Fibroblast of lung (primary cell): ENCODE results near the gene HEATR9. TPM values are rescaled to one million over a fixed set of nuclear protein-coding genes. Genes with fewer than 3 reads are reported as not detected.
A peak's percentile ranks its signal among the peaks of the same experiment; 100 is the strongest.

Experiments
- DNase-seq, 2 donors: peaks; one replicate each; pipeline versions ENCODE4 v3.0.0 to v3.0.0-alpha.2; 2010; ENCODE audit warnings: low read depth in 2 of 2
- H2AFZ ChIP-seq: 2 replicates; pipeline ENCODE4 v1.5.1; 2012; ENCODE audit warnings: low read length, control low read depth, inconsistent platforms
- H3K27ac ChIP-seq: 2 replicates; pipeline ENCODE4 v1.5.1; 2011; ENCODE audit warnings: low read length, control low read depth; ENCODE audit not compliant: insufficient read depth
- H3K27me3 ChIP-seq: 2 replicates; pipeline ENCODE4 v1.5.1; 2011; ENCODE audit warnings: mild to moderate bottlenecking, low read length; ENCODE audit not compliant: control insufficient read depth, insufficient read depth
- H3K36me3 ChIP-seq: 2 replicates; pipeline ENCODE4 v1.5.1; 2011; ENCODE audit warnings: low read length; ENCODE audit not compliant: control insufficient read depth, insufficient read depth
- H3K4me1 ChIP-seq: 2 replicates; pipeline ENCODE4 v1.5.1; 2011; ENCODE audit warnings: low read length; ENCODE audit not compliant: control insufficient read depth, insufficient read depth; ENCODE audit errors: extremely low read depth
- H3K4me2 ChIP-seq: 2 replicates; pipeline ENCODE4 v1.5.1; 2011; ENCODE audit warnings: low read length, control low read depth; ENCODE audit not compliant: insufficient read depth; ENCODE audit errors: extremely low read depth
- H3K4me3 ChIP-seq, 4 experiments: fragments of 200-600 bp in 1 of 4; sonication (generic) in 1 of 4; replicated peaks in 1 of 4; 2 replicates each; pipeline ENCODE4 v1.5.1; 2011 to 2016; ENCODE audit warnings: low read length in 4 of 4, low read depth in 3 of 4, mild to moderate bottlenecking in 3 of 4, control low read depth in 2 of 4, inconsistent platforms in 1 of 4, mixed read lengths in 1 of 4; ENCODE audit not compliant: insufficient read depth in 1 of 4; ENCODE audit errors: control extremely low read depth in 1 of 4
- H3K79me2 ChIP-seq: 2 replicates; pipeline ENCODE4 v1.5.1; 2012; ENCODE audit warnings: mild to moderate bottlenecking, low read length, inconsistent platforms; ENCODE audit not compliant: control insufficient read depth, insufficient read depth
- H3K9ac ChIP-seq: 2 replicates; pipeline ENCODE4 v1.5.1; 2011; ENCODE audit warnings: mild to moderate bottlenecking, low read length, control low read depth; ENCODE audit not compliant: insufficient read depth
- H3K9me3 ChIP-seq: 2 replicates; pipeline ENCODE4 v1.5.1; 2012; ENCODE audit warnings: low read depth, low read length; ENCODE audit not compliant: control insufficient read depth, insufficient read depth
- H4K20me1 ChIP-seq: 2 replicates; pipeline ENCODE4 v1.5.1; 2011; ENCODE audit warnings: low read length; ENCODE audit not compliant: control insufficient read depth, insufficient read depth; ENCODE audit errors: extremely low read depth
- EZH2 ChIP-seq: IDR thresholded peaks from 2 replicates; pipeline ENCODE4 v1.5.1; 2012; ENCODE audit warnings: low read length, control low read depth, mild to moderate bottlenecking; ENCODE audit errors: missing control alignments
- polyA plus RNA-seq, 2 donors: library from polyadenylated mRNA; depleted of rRNA in 1 of 2; stranded (reverse) in 1 of 2; unstranded in 1 of 2; fragments of >200 nt; gene quantifications; 2 replicates each; pipeline ENCODE4 v1.2.1, GENCODE V29; 2011 to 2012; ENCODE audit warnings: missing spikeins in 1 of 2
- total RNA-seq: library from RNA; depleted of rRNA; stranded (reverse); fragments of >200 nt; gene quantifications from 2 replicates; pipeline ENCODE4 v1.2.1, GENCODE V29; 2014
- TF ChIP-seq, protein P1 (sequence below), 2 donors: IDR thresholded peaks in 1 of 2; conservative IDR thresholded peaks in 1 of 2; 1 replicate in 1 of 2; 2 replicates in 1 of 2; pipeline ENCODE4 v1.5.1; 2011 to 2012; ENCODE audit warnings: low read length in 2 of 2, control low read depth in 1 of 2, inconsistent platforms in 1 of 2, low read depth in 1 of 2, mild to moderate bottlenecking in 1 of 2

Gene HEATR9
- total and polyA plus RNA-seq, 2 donors (not counting 1 experiment from before 2014, with no cell fraction given): not detected

DNA sequence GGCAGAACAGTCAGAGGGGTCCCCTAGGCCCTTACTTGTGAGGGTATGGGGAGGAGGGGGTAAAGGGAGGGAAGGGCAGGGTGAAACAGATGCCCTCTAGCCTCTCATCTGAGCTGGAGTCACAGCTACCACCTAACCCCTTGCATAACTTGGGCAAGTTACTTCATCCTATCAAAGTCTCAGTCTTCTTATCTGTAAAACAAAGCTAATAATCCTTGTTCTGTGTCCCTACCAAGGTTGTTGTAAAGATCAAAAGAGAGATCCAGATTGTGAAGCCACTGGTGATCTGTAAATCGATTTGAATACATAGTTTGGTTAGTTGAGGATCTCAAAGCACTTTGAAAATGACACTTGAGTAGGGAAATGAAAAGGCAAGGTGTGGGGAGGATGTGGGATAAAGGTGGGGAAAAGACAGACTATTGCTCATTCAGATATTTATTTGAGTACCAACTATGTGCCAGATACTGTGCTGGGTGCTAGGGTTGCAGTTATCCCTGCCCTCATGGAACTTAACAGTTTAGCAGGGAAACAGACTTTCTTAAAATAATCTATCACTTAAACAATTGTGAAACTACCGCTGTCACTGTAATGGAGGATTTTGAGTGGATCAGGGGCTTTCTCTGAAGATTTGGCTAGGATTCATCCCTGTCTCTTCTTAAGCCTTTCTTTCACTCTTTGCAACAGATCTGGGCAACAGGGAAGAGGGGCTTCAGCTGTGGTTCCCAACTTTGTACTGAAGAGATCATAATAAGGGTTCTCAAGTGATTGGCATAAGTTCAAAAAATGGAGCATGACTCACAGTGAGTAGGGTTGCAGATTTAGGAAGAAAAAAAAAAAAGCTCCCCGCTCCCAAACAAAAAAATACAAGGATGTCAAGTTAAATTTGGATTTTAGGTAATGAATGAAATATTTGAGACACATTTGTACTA lies 3.0 kb downstream of the HEATR9 start:
- Histone ChIP-seq H3K27ac (no peak overlapping the region), H3K9ac (no peak overlapping the region), H3K4me1 (peaks cover 7% of the 10 kb centered on the region), H4K20me1 (no peaks in the 10 kb centered on the region), H3K4me2 (peak overlapping the region; percentile 19), H3K9me3 (no peaks in the 10 kb centered on the region), H3K4me3 (no peak overlapping the region), H2AFZ (no peak overlapping the region), H3K27me3 (no peaks in the 10 kb centered on the region), H3K36me3 (no peaks in the 10 kb centered on the region), H3K79me2 (no peaks in the 10 kb centered on the region)
- peak; percentile 64 to 76 for DNase-seq
- TF ChIP-seq, protein P1, sequence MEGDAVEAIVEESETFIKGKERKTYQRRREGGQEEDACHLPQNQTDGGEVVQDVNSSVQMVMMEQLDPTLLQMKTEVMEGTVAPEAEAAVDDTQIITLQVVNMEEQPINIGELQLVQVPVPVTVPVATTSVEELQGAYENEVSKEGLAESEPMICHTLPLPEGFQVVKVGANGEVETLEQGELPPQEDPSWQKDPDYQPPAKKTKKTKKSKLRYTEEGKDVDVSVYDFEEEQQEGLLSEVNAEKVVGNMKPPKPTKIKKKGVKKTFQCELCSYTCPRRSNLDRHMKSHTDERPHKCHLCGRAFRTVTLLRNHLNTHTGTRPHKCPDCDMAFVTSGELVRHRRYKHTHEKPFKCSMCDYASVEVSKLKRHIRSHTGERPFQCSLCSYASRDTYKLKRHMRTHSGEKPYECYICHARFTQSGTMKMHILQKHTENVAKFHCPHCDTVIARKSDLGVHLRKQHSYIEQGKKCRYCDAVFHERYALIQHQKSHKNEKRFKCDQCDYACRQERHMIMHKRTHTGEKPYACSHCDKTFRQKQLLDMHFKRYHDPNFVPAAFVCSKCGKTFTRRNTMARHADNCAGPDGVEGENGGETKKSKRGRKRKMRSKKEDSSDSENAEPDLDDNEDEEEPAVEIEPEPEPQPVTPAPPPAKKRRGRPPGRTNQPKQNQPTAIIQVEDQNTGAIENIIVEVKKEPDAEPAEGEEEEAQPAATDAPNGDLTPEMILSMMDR (conservative IDR thresholded peaks at IDR 0.05 in 1 of 2, IDR thresholded peaks at IDR 0.05 in 1 of 2; ENCODE audit: low read depth in 1 of 2, low read length in 2 of 2): no peak
- no peak for TF ChIP-seq EZH2

DNA sequence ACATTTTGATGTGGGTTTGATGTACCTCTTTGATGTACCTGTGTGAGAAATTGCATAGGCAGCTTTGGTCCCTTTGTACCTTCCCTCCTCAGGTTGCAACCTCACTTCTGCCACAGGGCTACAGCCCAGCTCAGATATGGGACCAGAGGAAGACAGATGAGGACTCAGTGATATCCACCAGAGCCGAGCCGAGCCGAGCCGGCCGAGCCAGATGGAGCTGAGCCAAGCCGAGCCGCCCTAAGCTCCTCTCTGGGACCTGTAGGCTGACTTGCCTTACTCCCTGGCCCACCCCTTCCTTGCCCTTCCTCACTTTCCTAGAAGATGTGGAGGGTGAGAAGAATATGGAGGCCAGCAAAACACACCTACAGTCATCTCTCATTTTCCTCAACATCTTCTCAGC lies 3.8 kb downstream of the HEATR9 start:
- Histone ChIP-seq H3K27me3 (no peaks in the 10 kb centered on the region), H3K9ac (no peak overlapping the region), H3K27ac (no peak overlapping the region), H2AFZ (no peak overlapping the region), H3K4me1 (peaks cover 7% of the 10 kb centered on the region), H3K4me3 (no peak overlapping the region), H4K20me1 (no peaks in the 10 kb centered on the region), H3K36me3 (no peaks in the 10 kb centered on the region), H3K4me2 (no peak overlapping the region), H3K9me3 (no peaks in the 10 kb centered on the region), H3K79me2 (no peaks in the 10 kb centered on the region)
- TF ChIP-seq EZH2: no peak
- TF ChIP-seq, protein P1 (conservative IDR thresholded peaks at IDR 0.05 in 1 of 2, IDR thresholded peaks at IDR 0.05 in 1 of 2; ENCODE audit: low read depth in 1 of 2, low read length in 2 of 2): no peak
- no peak for DNase-seq

DNA sequence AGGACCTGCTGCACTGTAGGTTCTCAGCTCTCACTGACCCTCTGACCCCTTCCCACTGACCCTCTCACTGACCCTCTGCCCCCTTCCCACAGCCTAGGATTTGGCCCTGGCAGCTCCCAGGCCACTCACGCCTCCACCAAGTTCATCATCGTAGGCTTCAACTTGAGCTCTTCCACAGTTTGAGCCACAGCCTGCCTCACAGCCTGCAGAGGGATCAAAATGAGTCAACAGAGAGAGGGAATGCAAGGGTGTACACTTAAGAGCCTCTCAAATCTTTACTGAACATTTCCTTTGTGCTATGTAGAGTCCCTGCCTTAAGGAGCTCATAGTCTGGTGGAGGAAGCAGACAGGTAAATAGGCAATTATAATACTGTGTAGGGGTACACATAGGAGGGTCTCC lies 12.1 kb downstream of the HEATR9 start:
- H4K20me1 ChIP-seq: peaks cover 3% of the 10 kb centered on the region
- no peak for DNase-seq
- no peaks in the 10 kb centered on the region for H3K79me2 ChIP-seq
- no peaks in the 10 kb centered on the region for H3K9me3 ChIP-seq
- H3K4me1 ChIP-seq: no peaks in the 10 kb centered on the region
- no peaks in the 10 kb centered on the region for H3K36me3 ChIP-seq
- no peaks in the 10 kb centered on the region for H3K27me3 ChIP-seq
- H3K4me3 ChIP-seq: no peak overlapping the region
- no peak overlapping the region for H3K4me2 ChIP-seq
- TF ChIP-seq, protein P1 (conservative IDR thresholded peaks at IDR 0.05 in 1 of 2, IDR thresholded peaks at IDR 0.05 in 1 of 2; ENCODE audit: low read depth in 1 of 2, low read length in 2 of 2): no peak
- no peak for TF ChIP-seq EZH2
- H3K9ac ChIP-seq: no peak overlapping the region
- H2AFZ ChIP-seq: no peak overlapping the region
- H3K27ac ChIP-seq: no peak overlapping the region
